ENCODE results near the gene KIF1B. TPM values are rescaled to one million over a fixed set of nuclear protein-coding genes. Genes with fewer than 3 reads are reported as not detected.

The KIF1B gene
- total RNA-seq, 4 donors from 2014 or later: 46.0 to 88.0 (median 51.2) TPM

DNA sequence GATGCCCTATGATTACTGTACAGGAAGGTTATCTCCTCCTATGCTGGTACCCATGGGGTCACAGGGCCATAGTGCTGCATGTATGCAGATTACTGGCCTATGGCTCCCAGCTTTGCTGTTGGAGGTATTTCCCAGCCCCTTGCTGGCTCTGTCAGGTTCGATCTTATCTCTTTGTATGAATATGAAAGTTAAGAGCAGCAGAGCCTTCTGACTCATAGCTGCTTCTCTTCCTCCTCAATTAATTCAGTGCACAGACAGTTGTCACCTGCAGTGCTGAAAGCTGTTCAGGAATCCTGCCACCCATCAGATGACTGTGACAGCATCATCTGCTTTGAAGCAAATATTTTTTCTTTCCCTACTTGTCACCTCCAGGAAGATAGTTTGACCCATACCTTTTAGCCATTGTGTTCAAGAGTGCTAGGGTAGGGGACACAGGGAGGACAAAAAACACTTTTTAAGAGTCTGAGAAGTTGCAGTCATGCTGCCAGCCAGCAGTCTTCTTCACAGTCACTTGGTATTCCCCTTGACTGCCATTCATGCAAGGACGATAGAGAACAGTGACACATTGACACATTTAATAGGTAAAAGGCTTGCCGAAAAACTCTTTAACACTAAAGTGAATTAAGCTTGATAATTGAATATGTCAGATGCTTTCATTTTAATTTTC is 73.1 kb downstream of the KIF1B start:
- no peak for DNase-seq (ENCODE audit: low spot score in 2 of 2)
- H3K9me3 ChIP-seq: no peaks in the 10 kb centered on the region
- no peak overlapping the region for H3K4me3 ChIP-seq
- H3K4me1 ChIP-seq: no peaks in the 10 kb centered on the region
- WGBS: 83% methylated on average over 3 of the region's 3 CpGs
- no peaks in the 10 kb centered on the region for H3K27me3 ChIP-seq
- H3K27ac ChIP-seq: no peak overlapping the region
- H3K36me3 ChIP-seq: peaks cover 61% of the 10 kb centered on the region
- TF ChIP-seq POLR2AphosphoS5 (IDR thresholded peaks at IDR 0.05) (no peak), EP300 (IDR thresholded peaks at IDR 0.05) (no peak), POLR2A (IDR thresholded peaks at IDR 0.05) (no peak)
- TF ChIP-seq, protein P1, sequence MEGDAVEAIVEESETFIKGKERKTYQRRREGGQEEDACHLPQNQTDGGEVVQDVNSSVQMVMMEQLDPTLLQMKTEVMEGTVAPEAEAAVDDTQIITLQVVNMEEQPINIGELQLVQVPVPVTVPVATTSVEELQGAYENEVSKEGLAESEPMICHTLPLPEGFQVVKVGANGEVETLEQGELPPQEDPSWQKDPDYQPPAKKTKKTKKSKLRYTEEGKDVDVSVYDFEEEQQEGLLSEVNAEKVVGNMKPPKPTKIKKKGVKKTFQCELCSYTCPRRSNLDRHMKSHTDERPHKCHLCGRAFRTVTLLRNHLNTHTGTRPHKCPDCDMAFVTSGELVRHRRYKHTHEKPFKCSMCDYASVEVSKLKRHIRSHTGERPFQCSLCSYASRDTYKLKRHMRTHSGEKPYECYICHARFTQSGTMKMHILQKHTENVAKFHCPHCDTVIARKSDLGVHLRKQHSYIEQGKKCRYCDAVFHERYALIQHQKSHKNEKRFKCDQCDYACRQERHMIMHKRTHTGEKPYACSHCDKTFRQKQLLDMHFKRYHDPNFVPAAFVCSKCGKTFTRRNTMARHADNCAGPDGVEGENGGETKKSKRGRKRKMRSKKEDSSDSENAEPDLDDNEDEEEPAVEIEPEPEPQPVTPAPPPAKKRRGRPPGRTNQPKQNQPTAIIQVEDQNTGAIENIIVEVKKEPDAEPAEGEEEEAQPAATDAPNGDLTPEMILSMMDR (IDR thresholded peaks at IDR 0.05): no peak

- no peak for DNase-seq (ENCODE audit: low spot score in 2 of 2)
- Histone ChIP-seq H3K36me3 (peaks cover 66% of the 10 kb centered on the region), H3K9me3 (no peaks in the 10 kb centered on the region), H3K4me3 (no peak overlapping the region), H3K27me3 (no peaks in the 10 kb centered on the region), H3K4me1 (no peaks in the 10 kb centered on the region), H3K27ac (no peak overlapping the region)
- 56% methylated on average over 3 of the region's 3 CpGs for WGBS
- TF ChIP-seq EP300 (IDR thresholded peaks at IDR 0.05) (peak; percentile 31), POLR2A (IDR thresholded peaks at IDR 0.05) (no peak)
These were observed 75.9 kb downstream of the KIF1B start for GRCh38 chr1:10286244-10286643.

DNA sequence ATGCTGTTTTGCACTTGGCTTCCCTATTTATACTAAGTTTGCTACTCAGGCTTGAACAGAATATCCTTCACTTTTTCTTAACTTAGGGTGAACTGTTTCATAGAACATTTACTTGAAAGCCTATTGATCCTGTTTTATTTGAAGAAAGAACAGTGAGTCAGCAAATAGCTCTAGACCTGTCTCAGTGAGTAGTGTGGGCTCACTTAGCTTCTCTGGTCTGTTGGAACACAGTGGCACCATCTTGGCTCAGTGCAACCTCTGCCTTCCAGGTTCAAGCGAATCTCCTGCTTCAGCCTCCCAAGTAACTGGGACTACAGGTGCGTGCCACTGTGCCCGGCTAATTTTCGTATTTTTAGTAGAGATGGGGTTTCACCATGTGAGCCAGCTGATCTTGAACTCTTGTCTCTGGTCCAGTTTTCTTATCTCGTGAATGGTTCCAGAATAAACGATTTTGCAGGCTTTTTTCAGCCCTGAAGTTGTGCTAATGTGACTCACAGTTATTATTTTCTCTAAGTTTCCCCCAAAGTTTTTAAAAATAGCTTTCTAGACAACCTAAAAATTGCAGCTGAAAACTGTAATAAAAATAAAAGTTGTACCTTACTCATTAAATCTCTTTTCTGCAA is 76.8 kb downstream of the KIF1B start:
- Histone ChIP-seq H3K9me3 (no peaks in the 10 kb centered on the region), H3K4me3 (no peak overlapping the region), H3K36me3 (peaks cover 63% of the 10 kb centered on the region), H3K27me3 (no peaks in the 10 kb centered on the region), H3K4me1 (no peaks in the 10 kb centered on the region), H3K27ac (no peak overlapping the region)
- no peak for DNase-seq (ENCODE audit: low spot score in 2 of 2)
- WGBS: 87% methylated on average over 6 of the region's 6 CpGs
- TF ChIP-seq, protein P1 (IDR thresholded peaks at IDR 0.05): no peak
- no peak for TF ChIP-seq POLR2AphosphoS5 (IDR thresholded peaks at IDR 0.05)
- TF ChIP-seq EP300 (IDR thresholded peaks at IDR 0.05): no peak
- no peak for TF ChIP-seq POLR2A (IDR thresholded peaks at IDR 0.05)

DNA sequence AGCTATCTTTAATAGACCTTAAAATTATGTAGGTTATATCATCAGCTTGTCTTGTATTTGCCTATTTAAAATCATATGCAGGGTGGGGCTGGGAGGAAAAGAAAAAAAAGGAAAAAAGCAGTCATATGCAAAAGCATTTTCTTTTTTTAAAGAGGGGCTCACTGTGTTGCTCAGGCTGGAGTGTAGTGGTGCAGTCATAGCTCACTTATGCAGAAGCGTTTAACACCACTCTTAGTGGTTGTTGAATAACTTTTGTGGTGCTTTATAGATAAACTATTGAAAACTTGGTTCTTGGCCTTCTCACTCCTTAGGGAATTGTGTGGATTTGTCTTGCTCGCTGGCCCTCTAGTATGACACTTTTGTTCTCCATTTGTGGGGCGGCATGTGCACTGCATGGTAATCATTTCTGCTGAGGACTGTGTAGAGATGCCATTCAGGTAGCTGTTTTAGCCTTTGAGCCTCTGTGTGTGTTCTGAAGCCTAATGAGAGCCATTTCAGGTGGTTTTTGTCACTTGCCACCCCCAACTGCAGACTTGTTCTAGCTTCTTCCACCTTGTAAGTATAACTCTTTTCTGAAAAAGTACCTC is 77.8 kb downstream of the KIF1B start:
- no peaks in the 10 kb centered on the region for H3K27me3 ChIP-seq
- no peak overlapping the region for H3K4me3 ChIP-seq
- no peak overlapping the region for H3K27ac ChIP-seq
- WGBS: 96% methylated on average over 3 of the region's 3 CpGs
- no peak for DNase-seq (ENCODE audit: low spot score in 2 of 2)
- H3K36me3 ChIP-seq: peaks cover 62% of the 10 kb centered on the region
- H3K4me1 ChIP-seq: no peaks in the 10 kb centered on the region
- TF ChIP-seq POLR2AphosphoS5 (IDR thresholded peaks at IDR 0.05): no peak
- no peak for TF ChIP-seq EP300 (IDR thresholded peaks at IDR 0.05)
- TF ChIP-seq, protein P1 (IDR thresholded peaks at IDR 0.05): no peak
- no peak for TF ChIP-seq POLR2A (IDR thresholded peaks at IDR 0.05)
- H3K9me3 ChIP-seq: no peaks in the 10 kb centered on the region

DNA sequence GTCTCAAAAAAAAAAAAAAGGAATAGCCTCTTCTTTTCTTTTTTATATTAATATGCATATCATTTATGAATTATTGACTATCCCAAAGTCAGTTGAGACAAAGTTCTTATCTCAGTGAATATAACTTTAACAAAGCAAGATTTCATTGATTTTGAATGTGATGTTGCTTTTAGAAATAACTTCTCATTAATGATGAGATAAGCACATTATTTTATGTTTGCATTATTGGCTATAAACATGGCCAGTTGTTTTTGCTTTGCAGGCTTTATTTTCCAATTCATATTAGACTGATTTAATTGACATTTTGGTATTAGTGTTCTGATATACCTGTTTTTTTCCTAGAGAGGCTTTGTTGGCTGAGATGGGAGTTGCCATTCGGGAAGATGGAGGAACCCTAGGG is 81.3 kb downstream of the KIF1B start:
- no peak overlapping the region for H3K4me3 ChIP-seq
- no peak overlapping the region for H3K27ac ChIP-seq
- H3K4me1 ChIP-seq: no peaks in the 10 kb centered on the region
- H3K36me3 ChIP-seq: peaks cover 59% of the 10 kb centered on the region
- TF ChIP-seq POLR2AphosphoS5 (IDR thresholded peaks at IDR 0.05): no peak
- no peak for TF ChIP-seq POLR2A (IDR thresholded peaks at IDR 0.05)
- no peak for TF ChIP-seq EP300 (IDR thresholded peaks at IDR 0.05)
- TF ChIP-seq, protein P1 (IDR thresholded peaks at IDR 0.05): no peak
- H3K27me3 ChIP-seq: no peaks in the 10 kb centered on the region
- DNase-seq (ENCODE audit: low spot score in 2 of 2): no peak
- no peaks in the 10 kb centered on the region for H3K9me3 ChIP-seq
- 44% methylated on average over 1 of the region's 1 CpG for WGBS
